K562 (cell line): ENCODE measurements around the gene CITED2. TPM values are rescaled to one million over a fixed set of nuclear protein-coding genes. Genes with fewer than 3 reads are reported as not detected.

Experiments
- ATAC-seq: fragments of 200-7000 bp; cut with Tn5 transposase; 3 replicates; pipeline ENCODE4 v1.9.1; 2020; ENCODE audit warnings: moderate library complexity
- BruUV-seq: library from RNA; stranded (reverse); fragments of 400-500 nt; replicated peaks from 2 replicates; lab custom pipeline; 2021; lab: Mats Ljungman, UMichigan
- CTCF ChIA-PET: fragments of 300-600 bp; formaldehyde crosslinking; extraction: SDS; loops from one replicate; lab custom pipeline; 2021; ENCODE audit warnings: low intra/inter-chr PET ratio; lab: Yijun Ruan, JAX
- POLR2A ChIA-PET: fragments of 300-600, 350-650 bp; sonication (Branson Sonifier 250); formaldehyde crosslinking; extraction: SDS; loops from one replicate; lab custom pipeline; 2021; ENCODE audit warnings: antibody characterized with exemption, inconsistent platforms; lab: Yijun Ruan, JAX
- DNase-seq, 4 experiments: peaks; one replicate each; pipeline versions ENCODE4 v3.0.0 to v3.0.0-alpha.2; 2011 to 2018; ENCODE audit warnings: low spot score in 3 of 4, mixed read lengths in 3 of 4; ENCODE audit errors: extremely low read depth in 1 of 4
- FAIRE-seq: peaks from 2 replicates; lab custom pipeline; 2011; peaks lifted over from hg19 to GRCh38; lab: Jason Lieb, UNC
- H2AFZ ChIP-seq: 2 replicates; pipeline ENCODE4 v1.6.0; 2011; ENCODE audit warnings: low read depth, low read length, control low read depth, inconsistent platforms
- H3K27ac ChIP-seq: fragments of 200-600 bp; 3 replicates; pipeline ENCODE4 v1.8.0; 2011; ENCODE audit warnings: low read depth, mild to moderate bottlenecking, control low read depth, inconsistent platforms, low read length, moderate library complexity, mixed read lengths; ENCODE audit errors: extremely low read depth
- H3K27me3 ChIP-seq, 2 experiments: fragments of 300-600 bp in 1 of 2; 2 replicates in 1 of 2; 3 replicates in 1 of 2; pipeline versions ENCODE4 v1.6.0 to v1.8.0; 2011; ENCODE audit warnings: inconsistent platforms in 2 of 2, low read length in 2 of 2, mild to moderate bottlenecking in 1 of 2, mixed read lengths in 1 of 2, moderate library complexity in 1 of 2; ENCODE audit not compliant: control insufficient read depth in 2 of 2, insufficient read depth in 2 of 2
- H3K36me3 ChIP-seq: fragments of 300-600 bp; 3 replicates; pipeline ENCODE4 v1.8.0; 2011; ENCODE audit warnings: mild to moderate bottlenecking, low read length, inconsistent platforms; ENCODE audit not compliant: control insufficient read depth, insufficient read depth
- H3K4me1 ChIP-seq, 2 experiments: fragments of 200-600 bp in 1 of 2; replicated peaks in 1 of 2; 2 replicates in 1 of 2; 3 replicates in 1 of 2; pipeline versions ENCODE4 v1.5.1 to v1.8.0; 2011; ENCODE audit warnings: inconsistent platforms in 2 of 2, low read length in 2 of 2, mild to moderate bottlenecking in 1 of 2, mixed read lengths in 1 of 2, moderate library complexity in 1 of 2; ENCODE audit not compliant: control insufficient read depth in 2 of 2, insufficient read depth in 2 of 2
- H3K4me2 ChIP-seq: 2 replicates; pipeline ENCODE4 v1.6.1; 2011; ENCODE audit warnings: low read length, control low read depth, inconsistent platforms, mixed read lengths; ENCODE audit not compliant: insufficient read depth
- H3K4me3 ChIP-seq: fragments of 200-600 bp; sonication (generic), shearing (Covaris generic); 2 replicates; pipeline ENCODE4 v1.5.1; 2016; ENCODE audit warnings: control low read depth, inconsistent platforms
- H3K79me2 ChIP-seq: fragments of 200-600 bp; 3 replicates; pipeline ENCODE4 v1.8.0; 2011; ENCODE audit warnings: low read length, inconsistent platforms; ENCODE audit not compliant: control insufficient read depth, insufficient read depth
- H3K9ac ChIP-seq, 2 experiments: 2 replicates each; pipeline versions ENCODE4 v1.6.0 to v1.6.1; 2011; ENCODE audit warnings: low read depth in 2 of 2, low read length in 2 of 2, control low read depth in 1 of 2, inconsistent platforms in 1 of 2, mild to moderate bottlenecking in 1 of 2, mixed read lengths in 1 of 2; ENCODE audit not compliant: insufficient read depth in 1 of 2
- H3K9me1 ChIP-seq: one replicate; pipeline ENCODE4 v1.6.0; 2011; ENCODE audit warnings: inconsistent platforms, mild to moderate bottlenecking, low read length, moderate library complexity; ENCODE audit not compliant: control insufficient read depth, insufficient read depth
- H3K9me3 ChIP-seq: replicated peaks from 2 replicates; pipeline ENCODE4 v1.5.1; 2011; ENCODE audit warnings: low read depth, low read length, inconsistent platforms; ENCODE audit not compliant: control insufficient read depth, insufficient read depth
- H4K20me1 ChIP-seq: replicated peaks from 2 replicates; pipeline ENCODE4 v1.6.1; 2011; ENCODE audit warnings: low read length, inconsistent platforms, mixed read lengths; ENCODE audit not compliant: control insufficient read depth, insufficient read depth
- CXXC5 ChIP-seq: fragments of 250-450 bp; sonication (Bioruptor Pico); IDR thresholded peaks from 2 replicates; pipeline ENCODE4 v1.8.0; 2022; ENCODE audit warnings: inconsistent platforms, mild to moderate bottlenecking, moderate library complexity
- DNMT1 ChIP-seq: fragments of 450-650 bp; IDR thresholded peaks from 2 replicates; pipeline ENCODE4 v1.6.1; 2016; ENCODE audit warnings: antibody characterized with exemption, mild to moderate bottlenecking
- E2F3 ChIP-seq: fragments of 250-450 bp; sonication (Bioruptor Pico); IDR thresholded peaks from 2 replicates; pipeline ENCODE4 v1.4.0; 2020; ENCODE audit warnings: mild to moderate bottlenecking
- ESRRB ChIP-seq: fragments of 250-450 bp; sonication (Bioruptor Pico); IDR thresholded peaks from 2 replicates; pipeline ENCODE4 v1.5.0; 2020; ENCODE audit warnings: mild to moderate bottlenecking, moderate library complexity, borderline replicate concordance
- HDAC1 ChIP-seq, 2 experiments: fragments of 450-650 bp; IDR thresholded peaks; 2 replicates each; pipeline ENCODE4 v1.6.1; 2016 to 2017; ENCODE audit warnings: inconsistent platforms in 1 of 2, mild to moderate bottlenecking in 1 of 2, moderate library complexity in 1 of 2
- MAZ ChIP-seq, 2 experiments: fragments of 450-650 bp in 1 of 2; sonication (generic) in 1 of 2; formaldehyde crosslinking; IDR thresholded peaks in 1 of 2; conservative IDR thresholded peaks in 1 of 2; 2 replicates each; pipeline versions ENCODE4 v1.4.0 to v1.5.0; 2020; ENCODE audit warnings: mild to moderate bottlenecking in 1 of 2, missing genetic modification reagents in 1 of 2
- SMC3 ChIP-seq: conservative IDR thresholded peaks from 2 replicates; pipeline ENCODE4 v1.6.1; 2011; ENCODE audit warnings: low read depth, low read length, improper control_type of control experiment; ENCODE audit not compliant: insufficient read depth
- SP1 ChIP-seq: sonication (generic); formaldehyde crosslinking; IDR thresholded peaks from 2 replicates; pipeline ENCODE4 v1.8.1; 2022; ENCODE audit warnings: mild to moderate bottlenecking, missing genetic modification reagents
- ZNF766 ChIP-seq: fragments of 200-800 bp; sonication (Bioruptor generic); conservative IDR thresholded peaks from 2 replicates; pipeline ENCODE4 v1.6.1; 2016; ENCODE audit warnings: missing genetic modification characterization, missing compliant biosample characterization
- WGBS: fragments of 100-300 bp; shearing (Covaris generic); methylation state at CpG from one replicate; pipeline ENCODE4 v1.1.6; 2016; ENCODE audit warnings: low coverage, mixed read lengths; ENCODE audit not compliant: insufficient coverage; ENCODE audit errors: missing lambda C conversion rate; 5-methylcytosine and 5-hydroxymethylcytosine counted together
- in situ Hi-C: fragments of 300-500 bp; cut with MboI; formaldehyde crosslinking; loops from 4 replicates; pipeline ENCODE4 v1.15.0; 2018; ENCODE audit warnings: inconsistent platforms, mixed read lengths
- intact Hi-C: fragments of 100-400 bp; cut with micrococcal nuclease; formaldehyde crosslinking; loops from 2 replicates; pipeline ENCODE4 v1.14.2; 2022
- polyA plus RNA-seq, 8 experiments: library from polyadenylated mRNA; depleted of rRNA in 4 of 8; stranded (reverse) in 5 of 8; unstranded in 3 of 8; fragments of >200 nt; fragmentation: Nextera tagmentation in 2 of 8; fragmentation: Illumina TruSeq in 1 of 8; extraction: Ambion mirVana in 2 of 8; extraction: Trizol in 1 of 8; gene quantifications; 2 replicates each; pipeline versions ENCODE4 v1.2.1 to v1.2.3, GENCODE V29; 2011 to 2014; ENCODE audit warnings: inconsistent platforms in 1 of 8, missing spikeins in 1 of 8
- total RNA-seq, 7 experiments: library from RNA; depleted of rRNA in 6 of 7; stranded (reverse); fragments of >200 nt in 6 of 7; fragmentation: Illumina TruSeq in 2 of 7; extraction: Trizol in 2 of 7; gene quantifications; 2 replicates each; pipeline versions ENCODE4 v1.2.1 to v1.2.3, GENCODE V29; 2011 to 2021; ENCODE audit warnings: low replicate concordance in 1 of 7
- TF ChIP-seq, protein P1 (sequence below): fragments of 450-650 bp; IDR thresholded peaks from 2 replicates; pipeline ENCODE4 v1.6.1; 2017; ENCODE audit warnings: antibody characterized with exemption, mild to moderate bottlenecking
- TF ChIP-seq, protein P2 (sequence below): fragments of 450-650 bp; formaldehyde crosslinking; IDR thresholded peaks from 2 replicates; pipeline ENCODE4 v1.4.0; 2020; ENCODE audit warnings: mild to moderate bottlenecking, moderate library complexity
- TF ChIP-seq, protein P3 (sequence below): fragments of 450-650 bp; formaldehyde crosslinking; IDR thresholded peaks from 2 replicates; pipeline ENCODE4 v1.4.0; 2020; ENCODE audit warnings: mild to moderate bottlenecking, mixed read lengths

Gene CITED2
- total and polyA plus RNA-seq, 9 of the 15 experiments (the other 6 are each of a cell fraction or from before 2014, with no cell fraction given), result 0.21 to 86.1 (median 17.5) TPM

DNA sequence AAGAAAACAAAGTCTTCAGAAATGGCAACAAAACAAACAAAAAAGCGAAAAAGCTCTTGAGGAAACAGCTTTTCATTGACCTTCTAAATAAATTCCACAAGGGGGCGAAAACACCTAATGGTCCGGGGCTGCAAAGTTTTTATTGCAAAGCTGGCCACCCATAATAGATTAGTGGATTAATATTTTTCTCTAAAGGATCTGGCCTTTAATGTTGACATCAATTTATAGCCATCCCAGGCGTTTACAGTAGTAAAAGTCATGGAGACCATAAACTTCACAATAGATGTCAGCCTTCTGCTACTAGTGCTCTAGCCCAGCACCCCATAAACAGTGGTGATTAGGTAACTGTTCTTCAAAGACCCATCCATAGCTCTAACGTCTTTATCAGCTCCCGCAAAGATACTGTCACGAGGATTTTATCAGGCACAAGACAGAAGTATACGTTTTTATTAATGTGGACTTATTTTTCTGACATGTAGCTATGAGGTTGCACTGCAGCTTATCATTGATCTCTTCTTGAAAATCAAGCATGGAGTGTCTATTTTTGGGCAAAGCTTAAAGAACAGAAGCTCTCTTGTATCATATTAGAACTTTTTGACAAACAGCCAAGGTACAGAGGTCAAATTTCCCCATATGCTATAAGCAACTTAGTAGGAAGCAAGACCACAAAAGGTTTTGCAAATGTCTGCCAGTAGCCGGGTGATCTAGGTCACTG lies 4.7 kb downstream of the CITED2 start:
- no peaks in the 10 kb centered on the region for H3K27me3 ChIP-seq
- peak in 2 of 4 experiments; percentile 59 to 64 for DNase-seq
- no peak overlapping the region for H3K4me3 ChIP-seq
- in situ Hi-C loops, result loop anchor here (5.0 to 10.0 kb wide), 4 partner anchors 145 to 1255 kb away; no protein-coding TSS in a partner anchor
- peak overlapping the region; percentile 40; the same call in 1 of the 2 replicates for H3K4me2 ChIP-seq
- peak overlapping the region in 1 of 2 experiments; percentile 20; a peak in 1 of 4 replicates for H3K9ac ChIP-seq
- no peaks in the 10 kb centered on the region for H3K9me1 ChIP-seq
- ATAC-seq, result no peak
- ChIA-PET CTCF (interaction anchor here (0.7 to 1.8 kb wide), 3 partner anchors 234 to 627 kb away, joined by 3 to 11 read pairs (median 3); no protein-coding TSS in a partner anchor), POLR2A (interaction anchor here (0.6 to 1.7 kb wide), 8 partner anchors 9 to 1254 kb away, joined by 3 to 5 read pairs (median 4); no protein-coding TSS in a partner anchor)
- H3K9me3 ChIP-seq, result no peaks in the 10 kb centered on the region
- intact Hi-C loops, result loop anchor here (1.0 to 10.0 kb wide), 8 partner anchors 218 to 1553 kb away; no protein-coding TSS in a partner anchor
- peaks cover 21% of the 10 kb centered on the region for H4K20me1 ChIP-seq
- peak; percentile 58 for FAIRE-seq
- H2AFZ ChIP-seq, result peak overlapping the region; percentile 20
- peaks cover 39% of the 10 kb centered on the region for H3K79me2 ChIP-seq
- WGBS, result 6% methylated on average over 9 of the region's 9 CpGs
- BruUV-seq, result no TSS peak
- H3K4me1 ChIP-seq, result peaks cover 18 to 24% of the 10 kb centered on the region in 2 experiments
- peaks cover 26% of the 10 kb centered on the region for H3K36me3 ChIP-seq
- H3K27ac ChIP-seq, result peak overlapping the region; percentile 5; the same call in 2 of the 3 replicates
- 0 out of 2 replicates have a peak, but pooled peaks have one; percentile 41 for TF ChIP-seq DNMT1
- 0 out of 2 replicates have a peak, but pooled peaks have one; percentile 12 for TF ChIP-seq ESRRB (CRISPR knock-in tag)
- TF ChIP-seq, protein P1, sequence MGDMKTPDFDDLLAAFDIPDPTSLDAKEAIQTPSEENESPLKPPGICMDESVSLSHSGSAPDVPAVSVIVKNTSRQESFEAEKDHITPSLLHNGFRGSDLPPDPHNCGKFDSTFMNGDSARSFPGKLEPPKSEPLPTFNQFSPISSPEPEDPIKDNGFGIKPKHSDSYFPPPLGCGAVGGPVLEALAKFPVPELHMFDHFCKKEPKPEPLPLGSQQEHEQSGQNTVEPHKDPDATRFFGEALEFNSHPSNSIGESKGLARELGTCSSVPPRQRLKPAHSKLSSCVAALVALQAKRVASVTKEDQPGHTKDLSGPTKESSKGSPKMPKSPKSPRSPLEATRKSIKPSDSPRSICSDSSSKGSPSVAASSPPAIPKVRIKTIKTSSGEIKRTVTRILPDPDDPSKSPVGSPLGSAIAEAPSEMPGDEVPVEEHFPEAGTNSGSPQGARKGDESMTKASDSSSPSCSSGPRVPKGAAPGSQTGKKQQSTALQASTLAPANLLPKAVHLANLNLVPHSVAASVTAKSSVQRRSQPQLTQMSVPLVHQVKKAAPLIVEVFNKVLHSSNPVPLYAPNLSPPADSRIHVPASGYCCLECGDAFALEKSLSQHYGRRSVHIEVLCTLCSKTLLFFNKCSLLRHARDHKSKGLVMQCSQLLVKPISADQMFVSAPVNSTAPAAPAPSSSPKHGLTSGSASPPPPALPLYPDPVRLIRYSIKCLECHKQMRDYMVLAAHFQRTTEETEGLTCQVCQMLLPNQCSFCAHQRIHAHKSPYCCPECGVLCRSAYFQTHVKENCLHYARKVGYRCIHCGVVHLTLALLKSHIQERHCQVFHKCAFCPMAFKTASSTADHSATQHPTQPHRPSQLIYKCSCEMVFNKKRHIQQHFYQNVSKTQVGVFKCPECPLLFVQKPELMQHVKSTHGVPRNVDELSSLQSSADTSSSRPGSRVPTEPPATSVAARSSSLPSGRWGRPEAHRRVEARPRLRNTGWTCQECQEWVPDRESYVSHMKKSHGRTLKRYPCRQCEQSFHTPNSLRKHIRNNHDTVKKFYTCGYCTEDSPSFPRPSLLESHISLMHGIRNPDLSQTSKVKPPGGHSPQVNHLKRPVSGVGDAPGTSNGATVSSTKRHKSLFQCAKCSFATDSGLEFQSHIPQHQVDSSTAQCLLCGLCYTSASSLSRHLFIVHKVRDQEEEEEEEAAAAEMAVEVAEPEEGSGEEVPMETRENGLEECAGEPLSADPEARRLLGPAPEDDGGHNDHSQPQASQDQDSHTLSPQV, result no peak
- TF ChIP-seq CXXC5 (CRISPR knock-in tag), result peak; percentile 51
- 0 out of 2 replicates have a peak, but pooled peaks have one; percentile 9 for TF ChIP-seq SP1
- peak; percentile 76 for TF ChIP-seq SMC3
- no peak for TF ChIP-seq E2F3
- 0 out of 4 replicates have a peak, but pooled peaks of 1 of the 2 experiments have one; percentile 46 for TF ChIP-seq MAZ (CRISPR knock-in tag; conservative IDR thresholded peaks at IDR 0.05 in 1 of 2, IDR thresholded peaks at IDR 0.05 in 1 of 2)
- TF ChIP-seq, protein P2, sequence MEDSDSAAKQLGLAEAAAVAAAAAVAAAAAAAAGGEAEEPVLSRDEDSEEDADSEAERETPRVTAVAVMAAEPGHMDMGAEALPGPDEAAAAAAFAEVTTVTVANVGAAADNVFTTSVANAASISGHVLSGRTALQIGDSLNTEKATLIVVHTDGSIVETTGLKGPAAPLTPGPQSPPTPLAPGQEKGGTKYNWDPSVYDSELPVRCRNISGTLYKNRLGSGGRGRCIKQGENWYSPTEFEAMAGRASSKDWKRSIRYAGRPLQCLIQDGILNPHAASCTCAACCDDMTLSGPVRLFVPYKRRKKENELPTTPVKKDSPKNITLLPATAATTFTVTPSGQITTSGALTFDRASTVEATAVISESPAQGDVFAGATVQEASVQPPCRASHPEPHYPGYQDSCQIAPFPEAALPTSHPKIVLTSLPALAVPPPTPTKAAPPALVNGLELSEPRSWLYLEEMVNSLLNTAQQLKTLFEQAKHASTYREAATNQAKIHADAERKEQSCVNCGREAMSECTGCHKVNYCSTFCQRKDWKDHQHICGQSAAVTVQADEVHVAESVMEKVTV (CRISPR knock-in tag), result peak; percentile 89
- TF ChIP-seq ZNF766 (CRISPR knock-in tag), result peak; percentile 48; the same call in 1 of the 2 replicates
- TF ChIP-seq, protein P3, sequence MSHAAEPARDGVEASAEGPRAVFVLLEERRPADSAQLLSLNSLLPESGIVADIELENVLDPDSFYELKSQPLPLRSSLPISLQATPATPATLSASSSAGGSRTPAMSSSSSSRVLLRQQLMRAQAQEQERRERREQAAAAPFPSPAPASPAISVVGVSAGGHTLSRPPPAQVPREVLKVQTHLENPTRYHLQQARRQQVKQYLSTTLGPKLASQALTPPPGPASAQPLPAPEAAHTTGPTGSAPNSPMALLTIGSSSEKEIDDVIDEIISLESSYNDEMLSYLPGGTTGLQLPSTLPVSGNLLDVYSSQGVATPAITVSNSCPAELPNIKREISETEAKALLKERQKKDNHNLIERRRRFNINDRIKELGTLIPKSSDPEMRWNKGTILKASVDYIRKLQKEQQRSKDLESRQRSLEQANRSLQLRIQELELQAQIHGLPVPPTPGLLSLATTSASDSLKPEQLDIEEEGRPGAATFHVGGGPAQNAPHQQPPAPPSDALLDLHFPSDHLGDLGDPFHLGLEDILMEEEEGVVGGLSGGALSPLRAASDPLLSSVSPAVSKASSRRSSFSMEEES, result peak; percentile 15; the same call in 1 of the 2 replicates
- peak in 1 of 2 experiments; percentile 4; a peak in 1 of 4 replicates for TF ChIP-seq HDAC1 (IDR thresholded peaks at IDR 0.05)
